ENCODE measurements around the gene SUMO3. TPM values are rescaled to one million over a fixed set of nuclear protein-coding genes. Genes with fewer than 3 reads are reported as not detected.
A peak's percentile ranks its signal among the peaks of the same experiment; 100 is the strongest.

SUMO3 gene
- total RNA-seq, 1 experiment from 2014 or later = 82.9 TPM

DNA sequence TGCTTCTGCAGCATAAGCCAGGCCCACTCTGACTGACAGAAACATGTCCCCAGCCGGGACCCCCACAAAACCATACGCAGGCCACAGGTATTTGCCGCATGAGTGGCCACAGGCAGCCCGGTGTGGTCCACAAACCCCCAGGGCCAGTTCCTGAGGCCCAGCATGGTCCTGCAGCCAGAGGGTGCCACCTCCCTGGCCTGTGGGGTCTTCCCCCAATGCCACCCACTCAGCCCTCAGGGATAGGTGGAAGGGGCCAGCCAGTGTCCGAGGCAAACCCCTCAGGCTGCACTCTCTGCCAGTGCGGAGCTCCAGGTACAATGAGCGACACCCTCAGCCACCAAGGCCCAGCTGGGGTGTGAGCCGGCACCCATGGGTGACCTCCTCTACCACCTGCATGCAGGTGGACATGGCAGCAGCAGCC lies 59.7 kb downstream of the SUMO3 start:
- H3K4me1 Mint-ChIP-seq = peaks cover 18 to 23% of the 10 kb centered on the region in 2 experiments
- WGBS (ENCODE audit: extremely low coverage, insufficient read length, low lambda C conversion rate) = no CpG with 5 or more reads among the region's 8 CpGs
- H3K9ac ChIP-seq (ENCODE audit: extremely low read depth, insufficient read length, low read length) = no peak overlapping the region
- H4K5ac ChIP-seq (ENCODE audit: insufficient read length, low read depth, low read length) = no peak overlapping the region
- H2BK15ac ChIP-seq (ENCODE audit: low read depth, low read length) = no peak overlapping the region
- H3K27ac ChIP-seq (ENCODE audit: insufficient read length, low read depth, low read length) = no peak overlapping the region
- no peak overlapping the region for H3K27ac Mint-ChIP-seq
- no peak overlapping the region for H2AK5ac ChIP-seq (ENCODE audit: insufficient read length, low read length)
- H4K20me1 ChIP-seq (ENCODE audit: control insufficient read depth, insufficient read depth, insufficient read length) = no peaks in the 10 kb centered on the region
- H3K9me3 Mint-ChIP-seq = peaks cover 0 to 9% of the 10 kb centered on the region in 2 experiments; a peak in 4 of 5 replicates
- no peaks in the 10 kb centered on the region for H3K79me2 ChIP-seq (ENCODE audit: insufficient read depth, low read length)
- H3K27me3 ChIP-seq (ENCODE audit: insufficient read depth, low read length) = no peaks in the 10 kb centered on the region
- DNase-seq = peak; percentile 17
- H3K4me2 ChIP-seq (ENCODE audit: insufficient read depth, insufficient read length, low read length) = no peak overlapping the region
- H3K36me3 Mint-ChIP-seq (ENCODE audit: insufficient read depth in 1 of 3, low read depth in 3 of 3) = peaks cover 3 to 15% (median 9%) of the 10 kb centered on the region in 3 experiments; a peak in 4 of 7 replicates
- H3K79me1 ChIP-seq (ENCODE audit: insufficient read depth, low read depth, low read length, poor library complexity, severe bottlenecking) = no peaks in the 10 kb centered on the region
- H3K23me2 ChIP-seq (ENCODE audit: insufficient read length, low read depth, low read length, poor library complexity, severe bottlenecking) = no peaks in the 10 kb centered on the region
- H3K56ac ChIP-seq (ENCODE audit: insufficient read length, low read depth, low read length) = no peak overlapping the region
- no peak overlapping the region for H2BK20ac ChIP-seq (ENCODE audit: low read depth, low read length, poor library complexity, severe bottlenecking)
- H4K91ac ChIP-seq (ENCODE audit: insufficient read length, low read depth, low read length) = no peak overlapping the region
- H2BK120ac ChIP-seq (ENCODE audit: low read depth, low read length, poor library complexity, severe bottlenecking) = no peak overlapping the region
- H3K9me3 ChIP-seq (ENCODE audit: control insufficient read depth, low read depth, low read length) = no peaks in the 10 kb centered on the region
- no peak overlapping the region for H2AFZ ChIP-seq (ENCODE audit: low read length)
- TF ChIP-seq CTCF (conservative IDR thresholded peaks at IDR 0.05) = no peak
- no peak overlapping the region for H2BK5ac ChIP-seq (ENCODE audit: insufficient read length, low read length)
- H3K27me3 Mint-ChIP-seq (ENCODE audit: low read depth) = peaks cover 12% of the 10 kb centered on the region
- H3K4ac ChIP-seq (ENCODE audit: low read depth, low read length) = no peak overlapping the region
- H3K23ac ChIP-seq (ENCODE audit: insufficient read length, low read depth, low read length) = no peak overlapping the region
- no peak overlapping the region for H3K14ac ChIP-seq (ENCODE audit: insufficient read depth, low read length)
- no peaks in the 10 kb centered on the region for H3K4me1 ChIP-seq (ENCODE audit: insufficient read depth, low read length)
- H3T11ph ChIP-seq (ENCODE audit: low read length) = no peak overlapping the region
- H2BK12ac ChIP-seq (ENCODE audit: insufficient read length, low read depth, low read length) = no peak overlapping the region
- no peak overlapping the region for H4K8ac ChIP-seq (replicated peaks; ENCODE audit: insufficient read length, low read depth, low read length)
- H3K18ac ChIP-seq (ENCODE audit: insufficient read length, low read depth, low read length) = no peak overlapping the region
- no peak overlapping the region for H3K4me3 Mint-ChIP-seq
